GM19395 (cell line): ENCODE measurements around the gene PRR16.

Source experiments
- ATAC-seq: cut with Tn5 transposase; IDR thresholded peaks from one replicate; pipeline ENCODE4 v1.9.1; 2021; ENCODE audit warnings: mild to moderate bottlenecking, moderate library complexity; ENCODE audit not compliant: unreplicated experiment

Gene PRR16

GRCh38 chr5:120567066-120567465 is 103.0 kb downstream of the PRR16 start:
- no peak for ATAC-seq

- no peak for ATAC-seq
Observed at GRCh38 chr5:120567921-120568320, 103.8 kb downstream of the PRR16 start.

GRCh38 chr5:120568711-120569110 is 104.6 kb downstream of the PRR16 start:
- ATAC-seq: no peak

GRCh38 chr5:120576588-120576987 is 112.5 kb downstream of the PRR16 start:
- ATAC-seq: no peak

GRCh38 chr5:120582635-120583034 is 118.5 kb downstream of the PRR16 start:
- ATAC-seq: no peak

- ATAC-seq: no peak
Observed at GRCh38 chr5:120586646-120587045, 122.5 kb downstream of the PRR16 start.

- no peak for ATAC-seq
Observed at GRCh38 chr5:120591911-120592310, 127.8 kb downstream of the PRR16 start.

GRCh38 chr5:120599576-120599975 is 135.5 kb downstream of the PRR16 start:
- ATAC-seq: no peak

GRCh38 chr5:120600639-120601038 is 136.5 kb downstream of the PRR16 start:
- ATAC-seq: no peak

- no peak for ATAC-seq
Observed at GRCh38 chr5:120602033-120602432, 137.9 kb downstream of the PRR16 start.

GRCh38 chr5:120604884-120605283 is 140.8 kb downstream of the PRR16 start:
- ATAC-seq: no peak

GRCh38 chr5:120605325-120606079 is 141.4 kb downstream of the PRR16 start:
- no peak for ATAC-seq

- no peak for ATAC-seq
Observed at GRCh38 chr5:120609570-120609969, 145.5 kb downstream of the PRR16 start.

GRCh38 chr5:120610145-120610544 is 146.0 kb downstream of the PRR16 start:
- no peak for ATAC-seq

GRCh38 chr5:120613729-120614128 is 149.6 kb downstream of the PRR16 start:
- no peak for ATAC-seq

- no peak for ATAC-seq
Observed at GRCh38 chr5:120614531-120615180, 150.6 kb downstream of the PRR16 start.

GRCh38 chr5:120615967-120616645 is 152.0 kb downstream of the PRR16 start:
- no peak for ATAC-seq

- ATAC-seq: no peak
Observed at GRCh38 chr5:120621339-120621738, 157.2 kb downstream of the PRR16 start.

GRCh38 chr5:120624021-120624563 is 160.0 kb downstream of the PRR16 start:
- ATAC-seq: no peak

- ATAC-seq: no peak
Observed at GRCh38 chr5:120628156-120628555, 164.1 kb downstream of the PRR16 start.

- no peak for ATAC-seq
Observed at GRCh38 chr5:120630550-120630949, 166.4 kb downstream of the PRR16 start.

- no peak for ATAC-seq
Observed at GRCh38 chr5:120631611-120632010, 167.5 kb downstream of the PRR16 start.
